Amniotic stem cell (primary cell): Measurements from ENCODE around the gene ZNF181.

ENCODE experiments used
- DNase-seq: peaks from one replicate; lab custom pipeline; 2025; lab: John Stamatoyannopoulos, UW

ZNF181 gene

GRCh38 chr19:34759218-34759917 is 25.3 kb downstream of the ZNF181 start:
- DNase-seq, result no peak

GRCh38 chr19:34766386-34766785 is 32.3 kb downstream of the ZNF181 start:
- no peak for DNase-seq

- DNase-seq, result no peak
Measured at GRCh38 chr19:34767951-34768350, 33.9 kb downstream of the ZNF181 start.

- peak; percentile 87 for DNase-seq
Measured at GRCh38 chr19:34772697-34773554, 38.9 kb downstream of the ZNF181 start, which contains the start of gene ZNF599. TSS of gene ZNF599 (minus strand) at chr19:34773215. CDS start at chr19:34772841, 374 bp downstream.

- DNase-seq, result no peak
Measured at GRCh38 chr19:34773555-34773864, 39.5 kb downstream of the ZNF181 start.

- no peak for DNase-seq
Measured at GRCh38 chr19:34774857-34775256, 40.8 kb downstream of the ZNF181 start.

GRCh38 chr19:34778342-34778741 is 44.3 kb downstream of the ZNF181 start:
- DNase-seq, result no peak

GRCh38 chr19:34779652-34780051 is 45.6 kb downstream of the ZNF181 start:
- no peak for DNase-seq

GRCh38 chr19:34786236-34786635 is 52.2 kb downstream of the ZNF181 start:
- DNase-seq, result no peak

GRCh38 chr19:34787059-34787824 is 53.2 kb downstream of the ZNF181 start:
- no peak for DNase-seq

- DNase-seq, result no peak
Measured at GRCh38 chr19:34788074-34788473, 54.0 kb downstream of the ZNF181 start.

- no peak for DNase-seq
Measured at GRCh38 chr19:34793565-34793964, 59.5 kb downstream of the ZNF181 start.

- no peak for DNase-seq
Measured at GRCh38 chr19:34794066-34794960, 60.3 kb downstream of the ZNF181 start.
